Middle frontal gyrus (tissue), 1 donor: ENCODE results near the gene MAPK9.
A peak's percentile ranks its signal among the peaks of the same experiment; 100 is the strongest.
"Not testable (repeated sequence)": the region's sequence is repeated elsewhere in the genome, so short reads cannot be mapped to it uniquely, and the experiment has no call there.

Experiments used
- DNase-seq: peaks from one replicate; pipeline ENCODE4 v3.0.0-alpha.2; 2015; ENCODE audit warnings: low spot score; ENCODE audit errors: extremely low spot score

Gene MAPK9

GRCh38 chr5:180235846-180236245 lies 56.0 kb downstream of the MAPK9 start:
- no peak for DNase-seq

- DNase-seq = no peak
Observed at GRCh38 chr5:180235077-180235476, 56.8 kb downstream of the MAPK9 start.

- no peak for DNase-seq
Observed at GRCh38 chr5:180234271-180234670, 57.6 kb downstream of the MAPK9 start.

GRCh38 chr5:180233729-180234128 lies 58.2 kb downstream of the MAPK9 start:
- DNase-seq = no peak

GRCh38 chr5:180230017-180230416 lies 61.9 kb downstream of the MAPK9 start:
- no peak for DNase-seq

- no peak for DNase-seq
Observed at GRCh38 chr5:180222056-180222455, 69.8 kb downstream of the MAPK9 start.

GRCh38 chr5:180217797-180218196 lies 74.1 kb downstream of the MAPK9 start:
- DNase-seq = no peak

- no peak for DNase-seq
Observed at GRCh38 chr5:180216646-180217171, 75.2 kb downstream of the MAPK9 start.

- DNase-seq = no peak
Observed at GRCh38 chr5:180215783-180216630, 75.9 kb downstream of the MAPK9 start.

GRCh38 chr5:180214870-180215770 lies 76.8 kb downstream of the MAPK9 start:
- DNase-seq = no peak

GRCh38 chr5:180213657-180214207 lies 78.2 kb downstream of the MAPK9 start:
- no peak for DNase-seq

GRCh38 chr5:180213256-180213600 lies 78.7 kb downstream of the MAPK9 start:
- no peak for DNase-seq

- no peak for DNase-seq
Observed at GRCh38 chr5:180212363-180213255, 79.3 kb downstream of the MAPK9 start.

GRCh38 chr5:180211761-180212035 lies 80.2 kb downstream of the MAPK9 start:
- no peak for DNase-seq

- no peak for DNase-seq
Observed at GRCh38 chr5:180210961-180211760, 80.7 kb downstream of the MAPK9 start.

GRCh38 chr5:180210077-180210476 lies 81.8 kb downstream of the MAPK9 start:
- DNase-seq = not testable (repeated sequence)

GRCh38 chr5:180209137-180209581 lies 82.7 kb downstream of the MAPK9 start, which contains the start of gene RASGEF1C:
RASGEF1C (minus strand) TSS chr5:180209211; CDS start chr5:180138052, 71,159 bp downstream.
- peak; percentile 55 for DNase-seq

- no peak for DNase-seq
Observed at GRCh38 chr5:180208435-180209081, 83.3 kb downstream of the MAPK9 start.

GRCh38 chr5:180208038-180208434 lies 83.8 kb downstream of the MAPK9 start:
- no peak for DNase-seq
